ENCODE measurements around the gene RTTN. TPM values are rescaled to one million over a fixed set of nuclear protein-coding genes. Genes with fewer than 3 reads are reported as not detected.
A peak's percentile ranks its signal among the peaks of the same experiment; 100 is the strongest.
"Not testable (repeated sequence)": the region's sequence is repeated elsewhere in the genome, so short reads cannot be mapped to it uniquely, and the experiment has no call there.

The RTTN gene
- total RNA-seq, 2 donors from 2014 or later = 23.9 to 26.7 TPM

DNA sequence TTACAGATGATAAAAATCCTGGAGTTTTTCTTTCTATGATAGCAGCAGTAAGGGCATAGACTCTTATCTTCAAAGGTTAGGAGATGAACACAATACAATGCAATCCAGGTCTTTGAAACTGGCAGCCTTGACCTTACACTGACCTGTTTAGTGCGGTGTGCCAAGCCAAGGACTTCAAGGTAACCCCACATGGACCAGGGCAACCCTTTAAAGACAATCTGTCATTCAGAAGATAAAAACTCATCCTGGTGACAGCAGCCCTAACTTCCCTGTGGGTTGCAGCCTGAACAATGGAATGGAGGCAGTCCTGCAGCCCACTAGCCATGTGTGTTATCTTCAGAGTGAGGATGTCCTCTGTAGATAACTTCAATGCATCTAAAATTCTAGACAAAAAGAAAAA, 78.1 kb downstream of the RTTN start:
- H3K27me3 Mint-ChIP-seq = no peaks in the 10 kb centered on the region
- ATAC-seq (no peak), DNase-seq (no peak)
- no peak overlapping the region for H3K4me3 Mint-ChIP-seq
- H3K36me3 Mint-ChIP-seq (ENCODE audit: low read depth) = peaks cover 11% of the 10 kb centered on the region
- no peak overlapping the region for H3K27ac Mint-ChIP-seq
- no peaks in the 10 kb centered on the region for H3K4me1 Mint-ChIP-seq
- H3K9me3 ChIP-seq (ENCODE audit: control insufficient read depth, low read length, poor library complexity, severe bottlenecking) = no peaks in the 10 kb centered on the region

DNA sequence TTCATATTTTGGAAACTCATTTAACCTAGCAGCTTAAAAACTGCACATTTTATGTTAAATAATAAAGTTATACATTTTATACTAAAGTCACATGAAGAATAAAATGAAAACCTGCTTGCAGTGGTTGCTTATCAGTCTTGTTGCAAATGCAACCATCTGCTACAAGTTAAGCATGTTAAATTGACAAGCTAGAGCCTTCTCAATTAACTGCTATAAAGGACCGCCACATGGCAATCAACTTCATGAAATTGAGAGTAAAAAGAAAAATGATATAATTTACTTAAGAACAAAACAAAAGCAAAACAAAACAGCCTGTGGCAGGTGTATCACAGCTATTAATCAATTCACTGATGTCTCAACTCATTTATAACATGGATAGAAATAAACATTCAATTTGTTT, 78.7 kb downstream of the RTTN start:
- DNase-seq (no peak), ATAC-seq (no peak)
- peaks cover 11% of the 10 kb centered on the region for H3K36me3 Mint-ChIP-seq (ENCODE audit: low read depth)
- H3K27ac Mint-ChIP-seq = no peak overlapping the region
- no peak overlapping the region for H3K4me3 Mint-ChIP-seq
- H3K9me3 ChIP-seq (ENCODE audit: control insufficient read depth, low read length, poor library complexity, severe bottlenecking) = no peaks in the 10 kb centered on the region
- no peaks in the 10 kb centered on the region for H3K4me1 Mint-ChIP-seq
- H3K27me3 Mint-ChIP-seq = no peaks in the 10 kb centered on the region

DNA sequence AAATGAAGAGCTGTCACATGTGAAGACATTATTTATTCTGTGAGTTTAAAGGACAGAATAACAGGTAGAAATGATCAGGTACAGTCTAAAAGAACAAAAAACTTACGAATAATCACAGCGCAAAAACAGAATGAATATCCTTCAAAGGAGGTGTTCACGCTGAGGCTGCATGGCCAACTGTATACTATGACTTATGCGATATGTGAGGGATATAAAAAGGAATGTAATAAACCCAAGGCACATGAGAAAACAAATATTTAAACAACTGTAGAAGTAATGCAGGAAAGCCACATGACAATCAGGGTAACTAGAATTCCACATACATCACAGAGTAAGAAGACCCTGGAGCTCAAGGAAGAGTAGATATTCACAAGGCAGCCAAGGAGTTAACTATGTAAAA, 81.3 kb downstream of the RTTN start:
- Mint-ChIP-seq H3K4me1 (no peaks in the 10 kb centered on the region), H3K27ac (peak overlapping the region; percentile 29), H3K4me3 (no peak overlapping the region), H3K36me3 (ENCODE audit: low read depth) (peaks cover 3% of the 10 kb centered on the region), H3K27me3 (no peaks in the 10 kb centered on the region)
- no peak for DNase-seq
- ATAC-seq = no peak
- no peaks in the 10 kb centered on the region for H3K9me3 ChIP-seq (ENCODE audit: control insufficient read depth, low read length, poor library complexity, severe bottlenecking)

DNA sequence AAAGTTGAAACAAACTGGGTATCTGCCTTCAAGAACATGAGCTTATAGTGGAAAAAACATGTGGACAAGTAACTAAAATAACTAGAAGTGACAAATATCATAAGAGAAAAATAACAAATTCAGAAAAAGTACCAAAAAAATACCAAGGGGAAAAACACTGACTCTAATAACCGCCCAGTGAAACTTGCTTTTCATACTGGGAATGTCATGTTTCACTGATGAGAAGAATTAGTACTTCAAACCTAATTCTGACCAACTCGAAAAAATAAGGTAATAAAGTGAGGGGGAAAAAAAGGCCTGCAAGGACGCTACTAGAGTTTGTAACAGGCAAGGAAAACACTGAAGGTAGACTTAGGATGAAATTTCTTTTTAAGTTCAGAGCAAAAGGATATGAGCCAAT, 83.6 kb downstream of the RTTN start:
- Mint-ChIP-seq H3K4me3 (no peak overlapping the region), H3K4me1 (peaks cover 5% of the 10 kb centered on the region), H3K27me3 (no peaks in the 10 kb centered on the region), H3K27ac (no peak overlapping the region), H3K36me3 (ENCODE audit: low read depth) (peaks cover 9% of the 10 kb centered on the region)
- DNase-seq (no peak), ATAC-seq (no peak)
- H3K9me3 ChIP-seq (ENCODE audit: control insufficient read depth, low read length, poor library complexity, severe bottlenecking) = no peaks in the 10 kb centered on the region

DNA sequence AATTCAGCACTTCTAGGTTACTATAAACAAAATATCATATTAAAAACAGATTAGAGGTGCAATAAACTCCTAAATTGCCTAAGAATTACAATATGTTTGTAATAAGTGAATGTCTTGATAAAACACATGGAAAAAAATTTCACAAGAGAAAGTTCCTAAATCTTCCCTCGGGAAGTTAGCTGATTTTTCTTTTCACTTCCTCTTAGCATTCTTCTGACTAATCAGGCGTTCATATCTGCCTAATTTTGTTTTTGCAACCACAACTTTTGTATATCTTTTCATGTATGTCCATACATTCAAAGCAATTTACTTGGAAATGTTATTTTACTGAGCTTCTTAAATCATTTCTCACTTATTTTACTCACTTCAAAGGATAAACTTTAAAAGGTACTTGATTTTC, 88.5 kb downstream of the RTTN start:
- Mint-ChIP-seq H3K4me1 (peaks cover 5% of the 10 kb centered on the region), H3K27me3 (no peaks in the 10 kb centered on the region), H3K27ac (no peak overlapping the region), H3K4me3 (no peak overlapping the region), H3K36me3 (ENCODE audit: low read depth) (peaks cover 18% of the 10 kb centered on the region)
- ATAC-seq (no peak), DNase-seq (no peak)
- H3K9me3 ChIP-seq (ENCODE audit: control insufficient read depth, low read length, poor library complexity, severe bottlenecking) = no peaks in the 10 kb centered on the region

DNA sequence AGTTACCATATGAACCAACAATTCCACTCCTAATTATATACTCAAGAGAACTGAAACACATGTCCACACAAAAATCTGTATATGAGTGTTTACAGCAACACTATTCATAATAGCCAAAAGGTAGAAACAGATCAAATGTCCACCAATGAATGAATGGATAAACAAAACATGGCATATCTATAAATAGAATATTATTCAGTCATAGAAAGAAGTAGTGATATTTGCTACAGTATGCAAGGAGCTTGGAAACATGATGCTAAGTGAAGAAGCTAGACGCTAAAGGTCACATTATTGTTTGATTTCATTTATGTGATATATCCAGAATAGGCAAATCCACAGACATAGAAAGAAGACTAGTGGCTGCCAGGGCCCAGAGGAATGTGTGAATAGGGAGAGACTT, 92.0 kb downstream of the RTTN start:
- Mint-ChIP-seq H3K36me3 (ENCODE audit: low read depth) (peaks cover 20% of the 10 kb centered on the region), H3K27ac (no peak overlapping the region), H3K4me3 (no peak overlapping the region), H3K4me1 (peaks cover 5% of the 10 kb centered on the region), H3K27me3 (no peaks in the 10 kb centered on the region)
- DNase-seq = no peak
- H3K9me3 ChIP-seq (ENCODE audit: control insufficient read depth, low read length, poor library complexity, severe bottlenecking) = no peaks in the 10 kb centered on the region
- no peak for ATAC-seq

DNA sequence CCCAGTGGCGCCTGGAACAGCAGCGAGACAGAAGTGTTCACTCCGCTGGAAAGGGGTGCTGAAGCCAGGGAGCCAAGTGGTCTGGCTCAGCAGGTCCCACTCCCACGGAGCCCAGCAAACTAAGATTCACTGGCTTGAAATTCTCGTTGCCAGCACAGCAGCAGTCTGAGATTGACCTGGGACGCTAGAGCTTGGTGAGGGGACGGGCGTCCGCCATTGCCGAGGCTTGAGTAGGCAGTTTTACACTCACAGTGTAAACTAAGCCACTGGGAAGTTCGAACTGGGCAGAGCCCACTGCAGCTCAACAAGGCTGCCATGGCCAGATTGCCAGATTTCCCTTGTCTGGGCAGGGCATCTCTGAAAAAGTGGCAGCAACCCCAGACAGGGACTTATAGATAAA, 94.8 kb downstream of the RTTN start:
- H3K27me3 Mint-ChIP-seq = no peaks in the 10 kb centered on the region
- H3K4me1 Mint-ChIP-seq = no peaks in the 10 kb centered on the region
- no peak overlapping the region for H3K4me3 Mint-ChIP-seq
- ATAC-seq (no peak), DNase-seq (no peak)
- peaks cover 19% of the 10 kb centered on the region for H3K36me3 Mint-ChIP-seq (ENCODE audit: low read depth)
- H3K9me3 ChIP-seq (ENCODE audit: control insufficient read depth, low read length, poor library complexity, severe bottlenecking) = no peaks in the 10 kb centered on the region
- no peak overlapping the region for H3K27ac Mint-ChIP-seq

DNA sequence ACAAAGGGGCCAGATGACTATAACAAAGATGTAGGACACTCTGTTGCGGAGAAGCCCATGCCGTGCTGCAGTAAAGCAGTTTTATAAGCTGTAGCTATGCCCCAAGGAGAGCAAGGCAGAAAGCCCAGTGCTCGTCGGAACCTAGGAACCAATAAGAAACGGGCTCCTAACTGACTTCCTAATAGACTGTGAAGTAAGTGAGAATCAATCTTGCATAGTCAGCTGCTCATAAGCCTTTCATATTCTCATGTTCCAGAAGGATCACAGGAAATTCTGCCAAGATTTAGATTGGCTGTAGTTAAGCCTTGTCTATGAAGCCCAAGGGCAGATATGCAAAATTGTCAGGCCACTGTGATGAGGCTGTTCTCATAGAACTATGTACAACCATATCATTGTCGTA, 98.4 kb downstream of the RTTN start:
- DNase-seq = no peak
- no peaks in the 10 kb centered on the region for H3K9me3 ChIP-seq (ENCODE audit: control insufficient read depth, low read length, poor library complexity, severe bottlenecking)
- no peak overlapping the region for H3K27ac Mint-ChIP-seq
- no peaks in the 10 kb centered on the region for H3K4me1 Mint-ChIP-seq
- no peak for ATAC-seq
- peaks cover 13% of the 10 kb centered on the region for H3K36me3 Mint-ChIP-seq (ENCODE audit: low read depth)
- H3K27me3 Mint-ChIP-seq = no peaks in the 10 kb centered on the region
- H3K4me3 Mint-ChIP-seq = no peak overlapping the region

DNA sequence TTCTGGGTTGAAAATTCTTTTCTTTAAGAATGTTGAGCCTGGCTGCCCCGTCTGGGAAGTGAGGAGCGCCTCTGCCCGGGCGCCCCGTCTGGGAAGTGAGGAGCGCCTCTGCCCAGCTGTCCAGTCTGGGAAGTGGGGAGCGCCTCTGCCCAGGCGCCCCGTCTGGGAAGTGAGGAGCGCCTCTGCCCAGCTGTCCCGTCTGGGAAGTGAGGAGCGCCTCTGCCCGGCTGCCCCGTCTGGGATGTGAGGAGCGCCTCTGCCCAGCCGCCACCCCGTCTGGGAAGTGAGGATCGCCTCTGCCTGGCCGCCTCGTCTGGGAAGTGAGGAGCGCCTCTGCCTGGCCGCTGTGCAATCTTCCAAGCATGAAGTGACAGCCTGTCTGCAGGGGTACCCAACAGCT, 102.6 kb downstream of the RTTN start:
- not testable (repeated sequence) for H3K27ac Mint-ChIP-seq; H3K36me3 Mint-ChIP-seq (ENCODE audit: low read depth)

DNA sequence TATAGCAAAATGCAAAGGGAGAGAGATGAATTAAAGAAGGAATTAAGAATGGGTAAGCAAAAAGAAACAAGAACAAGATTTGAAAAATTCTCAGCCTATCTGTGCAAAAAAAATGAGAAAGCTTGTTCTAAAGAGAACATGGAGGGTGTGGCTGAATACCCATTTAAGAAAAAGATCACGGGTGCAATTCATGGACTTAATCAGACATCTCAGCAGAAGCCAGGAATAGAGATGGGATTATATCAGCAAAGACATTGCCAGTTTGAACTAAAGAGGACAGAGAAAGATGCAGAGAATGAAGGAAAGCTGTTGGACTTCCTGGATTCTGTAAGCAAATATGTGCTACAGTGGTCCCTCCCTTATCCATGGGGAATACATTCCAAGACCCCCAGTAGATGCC, 115.6 kb downstream of the RTTN start:
- Mint-ChIP-seq H3K36me3 (ENCODE audit: low read depth) (peaks cover 2% of the 10 kb centered on the region), H3K27me3 (no peaks in the 10 kb centered on the region), H3K4me1 (peaks cover 4% of the 10 kb centered on the region), H3K27ac (peak overlapping the region; percentile 49), H3K4me3 (no peak overlapping the region)
- H3K9me3 ChIP-seq (ENCODE audit: control insufficient read depth, low read length, poor library complexity, severe bottlenecking) = no peaks in the 10 kb centered on the region
- ATAC-seq (no peak), DNase-seq (no peak)

More for the DNA sequence above, 102.6 kb downstream of the RTTN start:
- H3K4me1 Mint-ChIP-seq; ATAC-seq; H3K4me3 Mint-ChIP-seq; H3K9me3 ChIP-seq (ENCODE audit: control insufficient read depth, low read length, poor library complexity, severe bottlenecking); DNase-seq; H3K27me3 Mint-ChIP-seq: not testable (repeated sequence)

DNA sequence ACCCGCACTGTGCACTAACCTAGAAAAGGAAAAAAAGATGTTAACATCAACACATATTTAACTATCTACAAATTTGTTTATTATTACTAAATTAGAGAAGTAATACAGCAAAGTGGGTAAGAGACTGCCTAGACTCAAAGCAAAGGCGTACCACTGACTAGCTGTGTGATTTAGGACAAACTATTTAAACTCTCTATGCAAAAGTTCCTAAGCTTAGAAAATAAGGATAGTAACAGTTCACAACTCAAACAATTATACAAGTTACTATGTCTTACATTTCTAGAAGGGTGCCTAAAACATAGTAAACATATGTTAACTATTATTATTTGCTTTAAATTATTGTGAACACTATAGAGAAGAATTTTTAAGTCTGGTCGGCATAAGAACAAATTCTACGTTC, 119.4 kb downstream of the RTTN start:
- H3K4me3 Mint-ChIP-seq = no peak overlapping the region
- H3K36me3 Mint-ChIP-seq (ENCODE audit: low read depth) = peaks cover 2% of the 10 kb centered on the region
- DNase-seq = no peak
- no peak for ATAC-seq
- no peaks in the 10 kb centered on the region for H3K9me3 ChIP-seq (ENCODE audit: control insufficient read depth, low read length, poor library complexity, severe bottlenecking)
- no peaks in the 10 kb centered on the region for H3K27me3 Mint-ChIP-seq
- no peak overlapping the region for H3K27ac Mint-ChIP-seq
- peaks cover 4% of the 10 kb centered on the region for H3K4me1 Mint-ChIP-seq

DNA sequence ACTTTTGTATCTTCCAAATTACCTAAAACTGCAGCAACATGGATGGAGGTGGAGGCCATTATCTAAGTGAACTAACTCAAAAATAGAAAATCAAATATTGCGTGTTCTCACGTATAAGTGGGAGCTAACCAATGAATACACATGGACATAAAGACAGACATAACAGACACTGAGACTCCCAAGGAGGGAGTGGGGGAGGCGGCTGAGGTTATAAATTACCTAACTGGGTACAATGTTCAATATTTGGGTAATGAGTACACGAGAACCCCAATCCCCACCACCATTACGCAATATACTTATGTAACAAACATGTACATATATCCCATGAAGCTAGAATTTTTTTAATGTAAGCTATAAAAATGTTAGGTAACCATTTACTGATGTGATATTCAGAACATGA, 119.8 kb downstream of the RTTN start:
- H3K4me3 Mint-ChIP-seq = no peak overlapping the region
- peaks cover 4% of the 10 kb centered on the region for H3K4me1 Mint-ChIP-seq
- no peaks in the 10 kb centered on the region for H3K27me3 Mint-ChIP-seq
- DNase-seq (no peak), ATAC-seq (no peak)
- H3K27ac Mint-ChIP-seq = no peak overlapping the region
- H3K9me3 ChIP-seq (ENCODE audit: control insufficient read depth, low read length, poor library complexity, severe bottlenecking) = no peaks in the 10 kb centered on the region
- peaks cover 2% of the 10 kb centered on the region for H3K36me3 Mint-ChIP-seq (ENCODE audit: low read depth)

DNA sequence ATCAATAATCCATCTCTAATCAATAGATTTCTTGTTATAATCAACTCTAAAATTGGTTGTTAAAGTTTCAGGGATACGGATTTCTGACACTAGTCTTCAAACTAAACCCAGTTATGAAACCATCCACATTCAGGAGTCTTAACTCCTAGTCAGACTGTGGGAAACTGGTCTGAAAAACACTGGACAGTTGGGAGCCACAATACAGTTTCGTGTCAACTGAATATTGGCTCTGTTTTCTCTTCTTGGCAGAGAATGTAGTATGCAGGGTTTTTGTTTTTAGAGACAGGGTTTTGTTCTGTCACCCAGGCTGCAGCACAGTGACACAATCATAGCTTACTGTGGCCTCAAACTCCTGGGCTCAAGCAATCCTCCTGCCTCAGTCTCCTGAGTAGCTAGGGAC, 123.1 kb downstream of the RTTN start:
- ATAC-seq = no peak
- H3K4me1 Mint-ChIP-seq = peaks cover 2% of the 10 kb centered on the region

DNA sequence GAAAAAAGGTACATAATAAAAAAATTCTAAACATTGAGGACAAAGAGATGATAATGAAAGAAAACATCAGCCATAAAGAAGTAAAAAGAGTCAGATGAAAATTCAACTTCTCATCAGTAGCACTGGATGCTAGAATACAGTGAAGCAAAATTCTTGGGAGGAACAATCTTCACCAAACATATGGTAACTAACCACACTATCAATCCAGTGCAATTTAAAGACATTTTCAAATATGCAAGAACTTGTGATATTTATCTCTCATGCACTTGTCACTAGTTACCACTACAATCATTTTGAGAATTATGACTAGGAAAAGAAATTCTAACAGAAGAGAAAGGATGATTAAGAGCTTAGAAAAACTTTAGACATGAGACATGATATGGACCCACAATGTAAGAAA, 127.4 kb downstream of the RTTN start:
- H3K36me3 Mint-ChIP-seq (ENCODE audit: low read depth) = no peaks in the 10 kb centered on the region
- ATAC-seq (no peak), DNase-seq (no peak)
- peak overlapping the region; percentile 27 for H3K27ac Mint-ChIP-seq
- H3K9me3 ChIP-seq (ENCODE audit: control insufficient read depth, low read length, poor library complexity, severe bottlenecking) = no peaks in the 10 kb centered on the region
- H3K27me3 Mint-ChIP-seq = no peaks in the 10 kb centered on the region
- peaks cover 2% of the 10 kb centered on the region for H3K4me1 Mint-ChIP-seq
- H3K4me3 Mint-ChIP-seq = no peak overlapping the region

More for the DNA sequence above, 123.1 kb downstream of the RTTN start:
- H3K9me3 ChIP-seq (ENCODE audit: control insufficient read depth, low read length, poor library complexity, severe bottlenecking) = no peaks in the 10 kb centered on the region
- DNase-seq = no peak
- Mint-ChIP-seq H3K27ac (no peak overlapping the region), H3K27me3 (no peaks in the 10 kb centered on the region), H3K36me3 (ENCODE audit: low read depth) (no peaks in the 10 kb centered on the region), H3K4me3 (no peak overlapping the region)

DNA sequence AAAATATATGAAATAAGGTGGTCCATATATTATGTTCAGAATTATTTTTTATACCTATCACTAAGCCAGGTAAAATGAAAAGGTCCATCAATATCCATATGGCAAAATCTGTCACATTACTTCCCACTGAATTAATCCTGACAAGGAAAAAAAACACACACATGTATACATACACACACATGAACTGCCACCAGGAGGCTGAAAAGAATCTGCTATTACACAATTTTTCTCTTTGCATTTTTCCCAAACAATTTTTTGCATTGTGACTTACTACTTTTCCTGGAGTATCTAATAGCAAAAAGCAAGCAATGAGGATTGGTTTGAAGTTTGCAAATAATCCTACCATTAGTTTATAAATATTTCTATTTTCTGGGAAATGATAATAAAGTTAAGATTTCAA, 129.6 kb downstream of the RTTN start:
- no peak overlapping the region for H3K27ac Mint-ChIP-seq
- no peaks in the 10 kb centered on the region for H3K36me3 Mint-ChIP-seq (ENCODE audit: low read depth)
- H3K27me3 Mint-ChIP-seq = no peaks in the 10 kb centered on the region
- ATAC-seq = no peak
- H3K4me3 Mint-ChIP-seq = no peak overlapping the region
- H3K9me3 ChIP-seq (ENCODE audit: control insufficient read depth, low read length, poor library complexity, severe bottlenecking) = no peaks in the 10 kb centered on the region
- DNase-seq = no peak
- peaks cover 2% of the 10 kb centered on the region for H3K4me1 Mint-ChIP-seq

Measured in T-helper 17 cell (primary cell).